HG03432 (cell line): ENCODE measurements around the gene ZNG1A.
"Not testable (repeated sequence)": the region's sequence is repeated elsewhere in the genome, so short reads cannot be mapped to it uniquely, and the experiment has no call there.

ENCODE experiments used
- ATAC-seq: cut with Tn5 transposase; IDR thresholded peaks from one replicate; pipeline ENCODE4 v1.9.1; 2021; ENCODE audit warnings: mild to moderate bottlenecking, moderate library complexity; ENCODE audit not compliant: unreplicated experiment

Gene ZNG1A

GRCh38 chr9:98775-99174, 80.1 kb downstream of the ZNG1A start:
- ATAC-seq = not testable (repeated sequence)

- not testable (repeated sequence) for ATAC-seq
Measured at GRCh38 chr9:94992-95391, 83.9 kb downstream of the ZNG1A start.

GRCh38 chr9:94323-94722, 84.5 kb downstream of the ZNG1A start:
- not testable (repeated sequence) for ATAC-seq

GRCh38 chr9:93909-94308, 84.9 kb downstream of the ZNG1A start:
- not testable (repeated sequence) for ATAC-seq

DNA sequence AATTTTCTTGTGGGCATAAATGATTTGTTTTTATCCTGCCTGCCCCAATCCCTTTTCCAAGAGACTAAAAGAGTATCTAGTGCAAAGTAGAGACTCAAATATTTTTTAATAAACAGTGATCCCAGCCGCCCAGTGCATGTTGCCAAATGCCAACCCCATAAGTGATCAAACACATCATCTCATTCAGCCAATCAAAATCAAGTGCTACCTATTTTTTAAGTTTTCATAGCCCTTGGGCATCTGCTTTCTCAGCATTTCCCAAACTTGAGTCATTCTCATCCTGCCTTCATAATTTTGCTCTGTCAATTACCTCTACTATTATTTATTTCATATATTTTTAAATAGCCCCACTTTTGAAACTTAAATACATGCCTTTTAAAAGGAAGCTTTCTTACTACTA, 88.0 kb downstream of the ZNG1A start:
- not testable (repeated sequence) for ATAC-seq

DNA sequence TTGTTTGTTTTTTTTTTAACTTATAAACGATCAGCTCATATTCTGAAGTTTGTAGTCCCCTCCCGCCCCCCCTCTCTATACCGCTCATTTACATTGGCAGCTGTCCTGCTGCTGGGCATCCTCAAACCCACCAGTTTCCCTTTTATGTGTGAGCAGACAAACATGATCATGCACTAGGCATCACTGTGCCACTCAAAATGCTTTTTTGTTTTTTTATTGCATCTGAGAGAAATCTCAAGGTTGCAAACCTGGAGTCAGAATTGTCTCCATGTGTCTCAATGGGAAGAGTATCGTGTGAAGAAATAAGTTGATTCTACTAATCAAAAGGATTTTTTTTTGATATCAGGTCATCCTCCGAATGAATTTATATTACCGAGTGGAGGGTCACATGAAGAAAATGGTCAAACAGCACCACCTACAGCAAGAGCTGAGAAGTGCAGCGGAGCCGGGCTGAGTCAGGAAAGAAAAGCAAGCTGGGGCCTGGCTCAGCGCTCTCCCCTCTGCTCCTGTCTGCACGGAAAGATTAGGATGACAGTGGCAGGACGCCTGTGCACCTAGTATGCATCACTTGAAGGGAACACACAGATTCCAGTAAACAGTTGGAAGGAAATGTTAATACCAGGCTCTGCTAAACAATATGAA, 90.3 kb downstream of the ZNG1A start:
- peak; percentile 92 for ATAC-seq

DNA sequence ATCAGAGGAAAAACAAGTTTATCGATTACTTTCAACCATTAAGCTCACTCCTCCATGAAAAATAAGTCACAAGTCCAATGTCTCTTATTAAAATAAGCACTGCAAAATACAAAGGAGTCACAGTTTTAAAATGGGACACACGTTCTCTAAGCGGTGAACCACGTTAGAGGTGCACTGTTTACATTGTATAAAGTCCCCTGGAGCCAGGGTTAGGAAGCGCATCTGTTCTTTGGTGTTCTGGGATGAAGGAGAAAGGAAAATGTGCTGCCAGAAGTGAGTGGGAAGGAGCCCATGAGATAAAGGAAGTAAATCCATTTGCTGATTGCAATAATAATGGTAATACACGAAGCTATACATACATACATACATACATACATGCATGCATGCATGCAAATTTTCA, 91.0 kb downstream of the ZNG1A start:
- ATAC-seq = not testable (repeated sequence)

DNA sequence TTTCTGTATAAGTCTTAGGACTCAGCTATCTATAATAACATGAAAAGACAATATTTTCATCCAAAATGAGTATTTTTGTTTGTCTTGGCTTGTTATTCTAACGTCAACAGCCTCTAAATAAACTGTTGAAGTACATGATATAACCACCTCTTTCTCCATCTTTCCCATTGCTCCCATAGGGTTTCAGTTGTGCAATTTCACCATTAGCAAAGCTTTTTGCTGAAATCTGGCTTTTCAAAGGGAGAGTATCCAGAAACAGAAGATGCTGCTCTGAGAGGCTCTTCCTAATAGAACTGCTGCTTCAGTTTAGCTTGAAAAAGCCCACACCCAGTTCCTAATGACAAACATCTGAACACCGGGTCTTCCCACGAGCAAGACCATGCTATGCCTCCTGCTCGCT, 91.8 kb downstream of the ZNG1A start:
- not testable (repeated sequence) for ATAC-seq

GRCh38 chr9:86697-87096, 92.2 kb downstream of the ZNG1A start:
- ATAC-seq = not testable (repeated sequence)

DNA sequence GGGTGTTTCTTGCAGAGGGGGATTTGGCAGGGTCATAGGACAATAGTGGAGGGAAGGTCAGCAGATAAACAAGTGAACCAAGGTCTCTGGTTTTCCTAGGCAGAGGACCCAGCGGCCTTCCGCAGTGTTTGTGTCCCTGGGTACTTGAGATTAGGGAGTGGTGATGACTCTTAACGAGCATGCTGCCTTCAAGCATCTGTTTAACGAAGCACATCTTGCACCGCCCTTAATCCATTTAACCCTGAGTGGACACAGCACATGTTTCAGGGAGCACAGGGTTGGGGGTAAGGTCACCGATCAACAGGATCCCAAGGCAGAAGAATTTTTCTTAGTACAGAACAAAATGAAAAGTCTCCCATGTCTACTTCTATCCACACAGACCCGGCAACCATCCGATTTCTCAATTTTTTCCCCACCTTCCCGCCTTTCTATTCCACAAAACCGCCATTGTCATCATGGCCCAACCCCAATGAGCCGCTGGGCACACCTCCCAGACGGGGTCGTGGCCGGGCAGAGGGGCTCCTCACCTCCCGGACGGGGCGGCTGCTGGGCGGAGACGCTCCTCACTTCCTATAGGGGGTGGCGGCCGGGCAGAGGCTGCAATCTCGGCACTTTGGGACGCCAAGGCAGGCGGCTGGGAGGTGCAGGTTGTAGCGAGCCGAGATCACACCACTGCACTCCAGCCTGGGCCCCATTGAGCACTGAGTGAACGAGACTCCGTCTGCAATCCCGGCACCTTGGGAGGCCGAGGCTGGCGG, 95.7 kb downstream of the ZNG1A start:
- ATAC-seq = not testable (repeated sequence)

- ATAC-seq = not testable (repeated sequence)
Measured at GRCh38 chr9:78333-78732, 100.5 kb downstream of the ZNG1A start.

DNA sequence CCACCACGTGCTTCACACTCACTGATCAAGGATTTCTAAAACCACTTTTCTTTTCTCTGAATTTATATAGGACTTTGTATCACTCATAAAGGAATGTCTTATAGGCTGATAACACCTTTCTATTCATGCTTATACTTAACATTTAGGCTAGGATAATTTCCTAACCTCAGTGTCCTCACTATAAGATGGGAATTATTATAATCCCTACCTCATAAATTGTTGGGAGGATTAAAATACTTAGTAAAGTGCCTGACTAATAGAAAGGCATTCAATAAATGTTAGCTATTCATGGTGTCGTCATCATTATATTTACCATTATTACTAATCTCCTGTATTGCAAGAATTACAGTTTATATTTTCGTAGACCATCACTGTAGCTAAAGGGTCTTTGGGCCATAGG, 102.5 kb downstream of the ZNG1A start:
- not testable (repeated sequence) for ATAC-seq

DNA sequence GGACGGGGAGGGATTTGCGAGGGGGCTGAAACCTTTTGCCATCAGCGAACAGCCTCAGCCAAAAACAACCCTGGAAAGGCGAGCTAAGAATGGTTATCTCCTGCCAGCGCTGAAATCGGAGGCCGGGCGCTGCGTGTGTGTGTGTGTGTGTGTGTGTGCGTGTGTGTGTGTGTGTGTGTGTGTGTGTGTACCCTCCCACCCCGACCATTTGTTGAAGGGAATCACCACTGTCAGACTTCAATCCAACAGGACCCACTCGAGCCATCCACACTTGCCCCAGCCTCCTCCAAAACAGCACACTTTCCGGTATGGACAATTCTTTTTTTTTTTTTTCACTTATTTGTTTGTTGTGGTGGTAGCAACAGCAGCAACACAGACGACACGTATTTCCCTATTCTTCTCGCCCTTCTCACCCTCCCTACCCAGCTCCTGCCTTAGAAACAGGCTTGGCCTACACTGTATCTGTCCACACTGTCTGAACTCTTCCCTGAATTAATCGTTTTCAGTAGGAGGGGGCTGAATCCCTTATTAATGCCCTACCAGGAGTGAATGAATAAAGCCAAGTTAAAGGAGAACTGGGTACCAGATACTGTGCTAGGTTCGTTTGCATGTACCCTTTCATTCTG, 104.8 kb downstream of the ZNG1A start:
- not testable (repeated sequence) for ATAC-seq

DNA sequence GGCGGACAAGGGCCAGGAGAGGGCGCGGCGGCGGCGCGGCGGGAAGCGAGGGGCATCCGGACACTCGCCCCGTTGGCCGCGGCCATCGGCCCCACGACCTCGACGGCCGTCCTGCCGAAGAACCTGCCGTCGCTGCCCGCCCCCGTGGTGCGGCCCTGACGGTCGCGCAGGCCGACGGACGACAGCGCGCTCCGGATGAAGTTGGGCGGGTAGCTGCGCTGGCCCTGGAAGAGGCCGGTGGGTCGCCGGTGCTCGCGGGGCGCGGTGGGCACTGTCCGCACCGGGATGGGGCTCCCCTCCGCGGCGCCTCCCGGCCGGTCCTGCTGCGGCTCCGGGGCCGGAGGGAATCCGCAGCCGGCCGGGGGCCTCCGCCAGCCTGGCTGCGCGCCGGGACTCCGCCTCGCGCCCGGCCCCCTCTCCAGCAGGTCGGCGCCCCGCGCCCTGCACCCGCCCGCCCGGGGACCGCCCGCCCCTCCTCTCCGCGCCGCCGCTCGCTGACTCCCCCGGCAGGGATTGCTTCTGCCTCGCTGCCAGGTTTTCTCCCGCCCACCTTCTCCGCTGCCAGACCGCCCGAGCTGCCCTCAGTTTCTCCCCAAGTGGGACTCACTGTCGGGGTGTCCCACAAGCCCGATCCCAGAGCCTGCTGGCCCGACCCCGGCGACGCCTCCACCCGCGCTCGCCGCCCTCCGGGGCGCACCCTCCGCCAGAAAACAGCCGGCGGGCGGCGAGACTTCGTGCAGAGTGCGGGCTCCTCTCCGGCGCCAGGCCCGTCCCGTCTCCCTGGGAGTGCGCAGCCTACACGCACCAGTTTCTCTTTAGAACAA, 105.6 kb downstream of the ZNG1A start:
- not testable (repeated sequence) for ATAC-seq
